Left ventricle myocardium superior (tissue), 1 donor: ENCODE data around the gene PRELID3B. TPM values are rescaled to one million over a fixed set of nuclear protein-coding genes. Genes with fewer than 3 reads are reported as not detected.
A peak's percentile ranks its signal among the peaks of the same experiment; 100 is the strongest.
"Not testable (repeated sequence)": the region's sequence is repeated elsewhere in the genome, so short reads cannot be mapped to it uniquely, and the experiment has no call there.

Experiments used
- ATAC-seq: fragments of 200-7000 bp; cut with Tn5 transposase; one replicate; pipeline ENCODE4 v1.9.1; 2020; ENCODE audit warnings: mild to moderate bottlenecking, moderate library complexity
- DNase-seq: peaks from one replicate; pipeline ENCODE4 v3.0.0-alpha.2; 2020
- intact Hi-C: fragments of 100-400 bp; cut with micrococcal nuclease; formaldehyde crosslinking; loops from one replicate; pipeline ENCODE4 v1.11.0; 2022
- total RNA-seq: library from RNA; stranded (reverse); fragmentation: NEBNext Ultra II Directional; extraction: Animal tissue kit (Norgen Biotek cat#: 25700); gene quantifications from one replicate; pipeline ENCODE4 v1.2.1, GENCODE V29; 2021
- donor health status: DM: no; HTN: yes; CAD: no; lungs with severe emphysema.

PRELID3B gene
- total RNA-seq, 1 donor from 2014 or later = 50.1 TPM

- intact Hi-C loops = no loop called here
- ATAC-seq (no peak), DNase-seq (no peak)
These were observed 12.7 kb upstream of the PRELID3B start for GRCh38 chr20:59055302-59055701.

- no peak for DNase-seq
- intact Hi-C loops = no loop called here
These were observed 9.1 kb upstream of the PRELID3B start for GRCh38 chr20:59051666-59052185.

DNA sequence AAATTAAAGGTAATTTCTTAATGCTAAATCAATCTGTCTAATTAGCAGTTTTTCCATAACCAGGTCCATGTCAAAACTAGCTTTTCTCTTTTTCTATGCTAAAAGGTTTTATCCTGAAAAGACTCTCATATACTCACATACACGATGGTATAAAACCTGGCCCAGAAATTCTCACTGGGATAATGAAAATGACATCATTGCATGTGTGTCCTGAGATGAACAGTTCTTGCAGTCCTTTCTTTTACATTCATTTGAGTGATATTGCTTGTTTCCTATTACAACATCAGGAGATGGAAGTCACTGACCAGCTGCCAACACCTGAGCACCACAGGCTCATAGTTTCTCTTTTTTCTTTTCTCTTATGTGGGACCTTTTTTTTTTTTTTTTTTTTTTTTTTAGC is 7.9 kb upstream of the PRELID3B start:
- intact Hi-C loops = no loop called here
- ATAC-seq (no peak), DNase-seq (no peak)

More at GRCh38 chr20:59051666-59052185, 9.1 kb upstream of the PRELID3B start:
- ATAC-seq = no peak

DNA sequence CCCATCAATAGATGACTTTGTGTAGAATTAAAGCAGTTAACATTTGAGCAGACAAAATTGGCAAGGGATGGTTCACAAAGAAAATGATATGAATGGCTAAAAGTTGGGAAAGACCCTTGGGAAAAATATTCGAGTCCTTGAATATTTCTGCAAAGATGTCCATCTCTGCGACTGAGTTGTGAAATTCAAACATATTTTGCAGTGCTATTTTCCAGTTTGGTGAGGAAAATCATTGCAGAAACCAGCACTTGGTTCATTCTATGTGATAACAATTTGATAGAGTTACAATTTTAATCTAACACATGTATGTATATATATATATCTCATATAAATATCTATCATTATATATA is 6.1 kb upstream of the PRELID3B start:
- intact Hi-C loops = no loop called here
- no peak for DNase-seq
- no peak for ATAC-seq

DNA sequence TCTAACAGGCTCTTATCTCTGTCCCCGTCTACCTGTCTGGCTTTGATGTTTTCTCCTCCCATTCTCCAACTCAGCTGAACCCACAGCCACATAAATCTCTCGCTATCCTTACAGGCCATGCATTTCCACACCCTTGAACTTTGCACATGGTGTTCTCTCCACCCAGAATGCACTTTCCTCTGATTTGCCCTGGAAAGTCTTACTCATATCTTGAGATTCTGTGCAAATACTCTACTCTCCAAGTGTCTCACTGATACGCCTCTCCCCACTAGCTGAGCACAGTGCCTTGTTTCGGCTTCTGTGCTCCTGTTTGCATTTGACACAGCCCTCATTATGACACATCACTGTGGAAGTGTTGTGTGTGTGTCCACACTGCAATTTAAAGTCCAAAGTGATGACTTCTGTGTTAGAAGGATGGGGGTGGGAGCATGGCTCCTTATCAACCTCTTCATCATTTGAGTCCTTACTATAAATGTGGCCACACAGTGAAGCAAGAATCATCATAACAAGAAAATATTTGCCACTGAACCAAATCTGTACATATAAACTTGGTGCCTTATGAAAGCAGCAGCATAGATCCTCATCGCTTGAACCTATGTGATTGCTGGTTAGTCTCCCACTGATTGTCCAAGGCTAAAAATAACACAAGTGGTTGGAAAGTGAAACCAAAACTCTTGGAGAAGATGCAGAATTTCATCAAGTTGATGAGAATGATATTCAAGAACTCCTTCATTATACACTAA is 5.5 kb upstream of the PRELID3B start:
- DNase-seq = no peak
- no peak for ATAC-seq
- intact Hi-C loops = no loop called here

DNA sequence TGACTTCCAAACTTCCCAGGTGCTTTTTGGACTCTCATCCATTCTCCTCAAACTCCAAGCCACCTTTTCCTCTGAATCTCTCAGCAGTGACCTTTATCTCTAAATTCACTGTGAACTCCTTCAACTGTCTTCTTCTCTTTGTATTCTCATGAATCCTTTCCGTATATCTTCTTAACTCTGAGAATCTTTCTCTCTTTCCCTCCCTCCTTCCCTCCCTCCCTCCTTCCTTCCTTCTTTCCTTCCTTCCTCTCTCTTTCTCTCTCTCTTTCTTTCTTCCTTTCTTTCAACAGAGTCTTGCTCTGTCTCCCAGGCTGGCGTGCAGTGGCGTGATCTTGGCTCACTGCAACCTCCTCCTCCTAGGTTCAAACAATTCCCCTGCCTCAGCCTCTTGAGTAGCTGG is 4.3 kb upstream of the PRELID3B start:
- no peak for DNase-seq
- intact Hi-C loops = no loop called here
- ATAC-seq = no peak

DNA sequence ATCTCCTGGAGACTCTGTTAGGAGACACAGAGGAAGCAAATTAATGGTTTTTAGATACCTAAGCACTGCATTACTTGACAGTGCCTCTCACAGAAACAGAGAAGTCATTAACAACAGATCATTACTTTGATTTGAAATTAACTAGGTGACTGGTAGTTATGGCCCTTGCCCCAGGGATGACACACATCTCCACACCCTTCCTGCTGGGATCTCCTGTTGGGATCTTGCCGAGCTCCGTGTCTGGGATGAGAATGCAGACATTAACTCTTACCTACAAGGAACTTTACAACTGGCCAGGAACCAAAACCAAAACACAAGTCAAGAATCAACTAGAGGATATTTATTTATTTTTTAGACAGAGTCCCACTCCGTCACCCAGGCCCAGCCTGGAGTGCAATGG is 2.2 kb upstream of the PRELID3B start:
- intact Hi-C loops = no loop called here
- no peak for ATAC-seq
- DNase-seq = no peak

- DNase-seq (no peak), ATAC-seq (no peak)
- intact Hi-C loops = no loop called here
These were observed 1.7 kb upstream of the PRELID3B start for GRCh38 chr20:59044295-59044694.

- no peak for ATAC-seq
- intact Hi-C loops = no loop called here
These were observed 1.1 kb upstream of the PRELID3B start for GRCh38 chr20:59043698-59044097.

GRCh38 chr20:59042796-59043631 is 428 bp upstream of the PRELID3B start:
- peak; percentile 98 for ATAC-seq
- intact Hi-C loops = no loop called here
- DNase-seq = peak; percentile 98

More at GRCh38 chr20:59043698-59044097, 1.1 kb upstream of the PRELID3B start:
- no peak for DNase-seq

DNA sequence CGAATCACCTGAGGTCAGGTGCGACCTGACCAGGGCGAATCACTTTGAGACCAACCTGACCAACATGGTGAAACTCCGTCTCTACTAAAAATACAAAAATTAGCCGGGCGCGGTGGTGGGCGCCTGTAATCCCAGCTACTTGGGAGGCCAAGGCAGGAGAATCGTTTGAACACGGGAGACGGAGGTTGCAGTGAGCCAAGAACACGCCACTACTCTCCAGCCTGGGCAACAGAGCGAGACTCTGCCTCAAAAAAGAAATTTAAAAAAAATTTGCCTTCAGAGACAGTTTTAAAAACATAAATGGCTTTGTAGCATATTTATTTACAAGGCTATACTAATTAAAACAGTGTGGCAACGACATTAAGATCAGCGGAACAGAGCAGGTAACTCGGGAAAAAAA is 1.1 kb downstream of the PRELID3B start:
- ATAC-seq, intact Hi-C loops, DNase-seq: not testable (repeated sequence)

GRCh38 chr20:59040667-59041066 is 1.9 kb downstream of the PRELID3B start:
- no peak for ATAC-seq
- DNase-seq = no peak
- intact Hi-C loops = no loop called here

GRCh38 chr20:59039233-59039632 is 3.4 kb downstream of the PRELID3B start:
- ATAC-seq (no peak), DNase-seq (no peak)
- intact Hi-C loops = no loop called here

GRCh38 chr20:59037386-59037785 is 5.2 kb downstream of the PRELID3B start:
- ATAC-seq (no peak), DNase-seq (no peak)
- intact Hi-C loops = no loop called here

GRCh38 chr20:59035381-59035780 is 7.2 kb downstream of the PRELID3B start:
- no peak for ATAC-seq
- DNase-seq = no peak
- intact Hi-C loops = no loop called here

DNA sequence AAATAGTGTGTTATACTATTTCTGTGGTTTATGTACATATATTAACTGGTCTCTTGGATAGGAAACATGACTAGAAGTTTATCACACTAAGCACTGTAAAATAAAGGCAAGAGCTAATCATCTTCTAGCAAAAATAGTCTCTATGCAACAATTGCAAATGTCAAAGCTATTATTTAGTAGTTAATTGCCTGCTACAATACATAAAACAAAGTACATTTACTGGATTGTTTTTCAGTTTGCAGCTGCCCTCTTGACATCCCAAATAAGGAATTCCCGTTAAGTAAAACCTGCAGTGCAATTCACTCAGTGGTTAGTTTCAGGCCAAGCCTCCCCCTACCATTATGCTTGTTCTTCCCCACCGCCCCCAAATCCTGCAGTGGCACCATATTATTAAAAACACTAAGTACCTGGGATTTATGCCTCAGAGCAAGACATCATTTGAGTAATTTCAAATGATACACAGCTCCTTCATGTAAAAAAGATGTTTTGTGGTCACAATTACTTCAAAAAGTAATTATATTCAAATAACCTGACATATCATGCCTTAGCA is 8.9 kb downstream of the PRELID3B start:
- DNase-seq (no peak), ATAC-seq (no peak)

GRCh38 chr20:59033093-59033492 is 9.5 kb downstream of the PRELID3B start:
- no peak for ATAC-seq
- DNase-seq = no peak
- intact Hi-C loops = loop anchor here (5.0 kb wide), 1 partner anchor 126 kb away; no protein-coding TSS in a partner anchor

More for the DNA sequence above, 8.9 kb downstream of the PRELID3B start:
- intact Hi-C loops = loop anchor here (5.0 kb wide), 1 partner anchor 126 kb away; no protein-coding TSS in a partner anchor

GRCh38 chr20:59032713-59033059 is 9.9 kb downstream of the PRELID3B start:
- ATAC-seq (no peak), DNase-seq (no peak)
- intact Hi-C loops = loop anchor here (5.0 kb wide), 1 partner anchor 125 kb away; no protein-coding TSS in a partner anchor

DNA sequence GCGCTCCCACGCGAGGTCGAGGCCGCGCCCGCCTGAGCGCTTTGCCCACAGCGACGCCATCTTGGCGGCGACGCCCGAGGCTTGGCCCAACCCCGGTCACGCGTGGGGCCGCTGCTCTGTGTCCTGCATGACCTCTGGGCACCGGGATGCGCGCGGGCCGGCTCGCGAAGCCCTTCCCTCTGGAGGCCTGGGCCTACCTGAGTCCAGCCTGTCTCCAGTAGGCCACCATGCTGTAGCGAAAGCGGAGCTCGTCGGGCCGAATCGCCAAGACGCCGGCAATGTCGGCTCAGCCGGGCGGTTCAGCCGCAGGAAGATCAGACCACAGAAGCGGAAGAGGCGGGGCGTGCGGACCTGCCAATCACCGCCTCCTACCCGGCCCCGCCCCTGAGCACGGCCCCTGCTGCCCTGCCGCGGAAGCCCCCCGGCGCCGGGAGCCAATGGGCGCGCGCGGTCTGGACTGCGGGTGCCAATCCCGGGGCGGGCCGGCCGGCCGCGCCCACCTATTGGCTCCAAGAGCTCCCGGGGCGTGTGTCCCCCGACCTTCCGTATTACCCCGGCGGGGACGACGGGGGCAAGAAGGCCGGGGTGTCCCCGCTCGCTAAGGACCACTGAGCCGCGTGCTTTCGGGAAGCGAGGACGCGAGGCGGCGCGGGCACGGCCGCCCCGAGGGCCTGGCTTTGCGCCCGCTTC is 10.4 kb downstream of the PRELID3B start, which contains the start of gene ATP5F1E:
Gene ATP5F1E, minus strand, starts transcription at position 313 of the 690 bp plus-strand sequence. Its CDS starts 84 bp downstream, at position 229.
- peak; percentile 99 for DNase-seq
- peak; percentile 100 for ATAC-seq
- intact Hi-C loops = loop anchor here (5.0 kb wide), 1 partner anchor 125 kb away; no protein-coding TSS in a partner anchor
